HepG2 (cell line): ENCODE results near the gene ZMYND19. TPM values are rescaled to one million over a fixed set of nuclear protein-coding genes. Genes with fewer than 3 reads are reported as not detected.

Source experiments
- BRCA1 ChIP-seq: sonication (generic); formaldehyde crosslinking; IDR thresholded peaks from 2 replicates; pipeline ENCODE4 v1.4.0; 2020; ENCODE audit warnings: missing genetic modification reagents
- CEBPB ChIP-seq: IDR thresholded peaks from 2 replicates; pipeline ENCODE4 v1.6.1; 2011; ENCODE audit warnings: low read depth, low read length, improper control_type of control experiment, borderline replicate concordance
- ETV5 ChIP-seq: IDR thresholded peaks from 2 replicates; pipeline ENCODE4 v1.6.1; 2018; ENCODE audit warnings: missing biosample characterization, missing genetic modification reagents, inconsistent platforms, borderline replicate concordance
- FLYWCH1 ChIP-seq: sonication (generic); formaldehyde crosslinking; IDR thresholded peaks from 2 replicates; pipeline ENCODE4 v1.8.1; 2023; ENCODE audit warnings: mild to moderate bottlenecking, missing genetic modification reagents
- HHEX ChIP-seq: IDR thresholded peaks from 2 replicates; pipeline ENCODE4 v1.6.1; 2016; ENCODE audit warnings: control low read depth
- KDM5B ChIP-seq: sonication (generic); formaldehyde crosslinking; IDR thresholded peaks from 2 replicates; pipeline ENCODE4 v1.4.0; 2020; ENCODE audit warnings: missing genetic modification reagents, mild to moderate bottlenecking, borderline replicate concordance
- TBX2 ChIP-seq: sonication (generic); formaldehyde crosslinking; IDR thresholded peaks from 2 replicates; pipeline ENCODE4 v1.5.0; 2020; ENCODE audit warnings: missing genetic modification reagents, mild to moderate bottlenecking, borderline replicate concordance
- TFDP1 ChIP-seq: IDR thresholded peaks from 2 replicates; pipeline ENCODE4 v1.6.1; 2016; ENCODE audit warnings: missing compliant biosample characterization, missing genetic modification reagents, borderline replicate concordance
- ZNF20 ChIP-seq: sonication (generic); formaldehyde crosslinking; IDR thresholded peaks from 2 replicates; pipeline ENCODE4 v1.4.0; 2020; ENCODE audit warnings: mild to moderate bottlenecking, moderate library complexity, missing genetic modification reagents
- ZNF232 ChIP-seq: sonication (generic); formaldehyde crosslinking; IDR thresholded peaks from 2 replicates; pipeline ENCODE4 v1.4.0; 2020; ENCODE audit warnings: missing genetic modification reagents, borderline replicate concordance
- ZNF34 ChIP-seq: sonication (generic); formaldehyde crosslinking; IDR thresholded peaks from 2 replicates; pipeline ENCODE4 v1.4.0; 2020; ENCODE audit warnings: mild to moderate bottlenecking, missing genetic modification reagents, borderline replicate concordance
- polyA plus RNA-seq, 8 experiments: library from polyadenylated mRNA; depleted of rRNA in 3 of 8; stranded (reverse) in 7 of 8; unstranded in 1 of 8; fragments of >200 nt; fragmentation: Illumina TruSeq in 4 of 8; extraction: Trizol in 4 of 8; gene quantifications; 2 replicates each; pipeline versions ENCODE4 v1.2.1 to v1.2.3, GENCODE V29; 2011 to 2016; ENCODE audit warnings: low read depth in 4 of 8, missing spikeins in 1 of 8, mixed read lengths in 1 of 8; ENCODE audit not compliant: insufficient read depth in 1 of 8
- total RNA-seq, 5 experiments: library from RNA; depleted of rRNA; stranded (reverse); fragments of >200 nt; fragmentation: Illumina TruSeq; extraction: Trizol; gene quantifications; 2 replicates each; pipeline ENCODE4 v1.2.3, GENCODE V29; 2016; ENCODE audit warnings: low read depth in 1 of 5
- TF ChIP-seq, protein P1 (sequence below): sonication (generic); formaldehyde crosslinking; IDR thresholded peaks from 2 replicates; pipeline ENCODE4 v1.4.0; 2020; ENCODE audit warnings: missing genetic modification reagents
- TF ChIP-seq, protein P2 (sequence below): sonication (generic); formaldehyde crosslinking; IDR thresholded peaks from 2 replicates; pipeline ENCODE4 v1.4.0; 2020; ENCODE audit warnings: missing genetic modification reagents
- TF ChIP-seq, protein P3 (sequence below): sonication (generic); formaldehyde crosslinking; IDR thresholded peaks from 2 replicates; pipeline ENCODE4 v1.8.1; 2023; ENCODE audit warnings: missing genetic modification reagents, inconsistent platforms, borderline replicate concordance

Gene ZMYND19
- total and polyA plus RNA-seq, 2 of the 13 experiments (the other 11 are each of a cell fraction or from before 2014, with no cell fraction given), result 21.3 to 38.7 TPM

GRCh38 chr9:137611623-137612609 lies 21.6 kb upstream of the ZMYND19 start (continued):
- TF ChIP-seq, protein P1, sequence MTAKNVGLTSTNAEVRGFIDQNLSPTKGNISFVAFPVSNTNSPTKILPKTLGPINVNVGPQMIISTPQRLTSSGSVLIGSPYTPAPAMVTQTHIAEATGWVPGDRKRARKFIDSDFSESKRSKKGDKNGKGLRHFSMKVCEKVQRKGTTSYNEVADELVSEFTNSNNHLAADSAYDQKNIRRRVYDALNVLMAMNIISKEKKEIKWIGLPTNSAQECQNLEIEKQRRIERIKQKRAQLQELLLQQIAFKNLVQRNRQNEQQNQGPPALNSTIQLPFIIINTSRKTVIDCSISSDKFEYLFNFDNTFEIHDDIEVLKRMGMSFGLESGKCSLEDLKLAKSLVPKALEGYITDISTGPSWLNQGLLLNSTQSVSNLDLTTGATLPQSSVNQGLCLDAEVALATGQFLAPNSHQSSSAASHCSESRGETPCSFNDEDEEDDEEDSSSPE (CRISPR knock-in tag), result no peak
- no peak for TF ChIP-seq KDM5B (CRISPR knock-in tag)
- TF ChIP-seq, protein P2, sequence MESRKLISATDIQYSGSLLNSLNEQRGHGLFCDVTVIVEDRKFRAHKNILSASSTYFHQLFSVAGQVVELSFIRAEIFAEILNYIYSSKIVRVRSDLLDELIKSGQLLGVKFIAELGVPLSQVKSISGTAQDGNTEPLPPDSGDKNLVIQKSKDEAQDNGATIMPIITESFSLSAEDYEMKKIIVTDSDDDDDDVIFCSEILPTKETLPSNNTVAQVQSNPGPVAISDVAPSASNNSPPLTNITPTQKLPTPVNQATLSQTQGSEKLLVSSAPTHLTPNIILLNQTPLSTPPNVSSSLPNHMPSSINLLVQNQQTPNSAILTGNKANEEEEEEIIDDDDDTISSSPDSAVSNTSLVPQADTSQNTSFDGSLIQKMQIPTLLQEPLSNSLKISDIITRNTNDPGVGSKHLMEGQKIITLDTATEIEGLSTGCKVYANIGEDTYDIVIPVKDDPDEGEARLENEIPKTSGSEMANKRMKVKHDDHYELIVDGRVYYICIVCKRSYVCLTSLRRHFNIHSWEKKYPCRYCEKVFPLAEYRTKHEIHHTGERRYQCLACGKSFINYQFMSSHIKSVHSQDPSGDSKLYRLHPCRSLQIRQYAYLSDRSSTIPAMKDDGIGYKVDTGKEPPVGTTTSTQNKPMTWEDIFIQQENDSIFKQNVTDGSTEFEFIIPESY, result peak; percentile 46; the same call in 1 of the 2 replicates
- TF ChIP-seq TFDP1, result no peak
- no peak for TF ChIP-seq ZNF232 (CRISPR knock-in tag)
- TF ChIP-seq ETV5 (CRISPR knock-in tag), result peak; percentile 46; the same call in 1 of the 2 replicates
- no peak for TF ChIP-seq ZNF20 (CRISPR knock-in tag)
- TF ChIP-seq, protein P3, sequence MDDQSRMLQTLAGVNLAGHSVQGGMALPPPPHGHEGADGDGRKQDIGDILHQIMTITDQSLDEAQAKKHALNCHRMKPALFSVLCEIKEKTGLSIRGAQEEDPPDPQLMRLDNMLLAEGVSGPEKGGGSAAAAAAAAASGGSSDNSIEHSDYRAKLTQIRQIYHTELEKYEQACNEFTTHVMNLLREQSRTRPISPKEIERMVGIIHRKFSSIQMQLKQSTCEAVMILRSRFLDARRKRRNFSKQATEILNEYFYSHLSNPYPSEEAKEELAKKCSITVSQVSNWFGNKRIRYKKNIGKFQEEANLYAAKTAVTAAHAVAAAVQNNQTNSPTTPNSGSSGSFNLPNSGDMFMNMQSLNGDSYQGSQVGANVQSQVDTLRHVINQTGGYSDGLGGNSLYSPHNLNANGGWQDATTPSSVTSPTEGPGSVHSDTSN (CRISPR knock-in tag), result no peak
- TF ChIP-seq FLYWCH1 (CRISPR knock-in tag), result no peak
- TF ChIP-seq BRCA1 (CRISPR knock-in tag), result no peak
- no peak for TF ChIP-seq HHEX
- no peak for TF ChIP-seq ZNF34 (CRISPR knock-in tag)
- no peak for TF ChIP-seq TBX2 (CRISPR knock-in tag)
- no peak for TF ChIP-seq CEBPB
